Stimulated activated CD4-positive, alpha-beta T cell treated with anti-CD3 and anti-CD28 coated beads, Interleukin-1b, Interleukin-23, amount 100 ng/mL, for 48 hours (primary cell): ENCODE results near the gene SOX10.

Source experiments
- DNase-seq: peaks from one replicate; pipeline ENCODE4 v3.0.0-alpha.2; 2020

SOX10 gene

GRCh38 chr22:37929390-37929789 lies 55.0 kb downstream of the SOX10 start:
- DNase-seq, result no peak

GRCh38 chr22:37927637-37927936 lies 56.8 kb downstream of the SOX10 start:
- no peak for DNase-seq

GRCh38 chr22:37926771-37927636 lies 57.4 kb downstream of the SOX10 start:
- DNase-seq, result no peak

- no peak for DNase-seq
Observed at GRCh38 chr22:37926358-37926757, 58.0 kb downstream of the SOX10 start.

DNA sequence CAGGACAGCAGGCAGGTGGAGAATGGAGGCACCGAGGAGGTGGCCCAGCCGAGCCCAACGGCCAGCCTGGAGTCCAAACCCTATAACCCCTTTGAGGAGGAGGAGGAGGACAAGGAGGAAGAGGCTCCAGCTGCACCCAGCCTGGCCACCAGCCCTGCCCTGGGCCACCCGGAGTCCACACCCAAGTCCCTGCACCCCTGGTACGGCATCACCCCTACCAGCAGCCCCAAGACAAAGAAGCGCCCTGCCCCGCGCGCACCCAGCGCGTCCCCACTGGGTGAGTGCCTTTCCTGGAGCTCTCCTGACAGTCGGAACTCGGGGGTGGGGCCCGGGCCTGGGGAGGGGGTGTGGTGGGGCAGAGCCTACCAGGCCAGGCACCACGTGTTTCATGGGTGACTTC lies 58.6 kb downstream of the SOX10 start:
- no peak for DNase-seq

GRCh38 chr22:37925330-37925729 lies 59.0 kb downstream of the SOX10 start:
- no peak for DNase-seq

GRCh38 chr22:37924386-37925065 lies 59.8 kb downstream of the SOX10 start:
- no peak for DNase-seq

DNA sequence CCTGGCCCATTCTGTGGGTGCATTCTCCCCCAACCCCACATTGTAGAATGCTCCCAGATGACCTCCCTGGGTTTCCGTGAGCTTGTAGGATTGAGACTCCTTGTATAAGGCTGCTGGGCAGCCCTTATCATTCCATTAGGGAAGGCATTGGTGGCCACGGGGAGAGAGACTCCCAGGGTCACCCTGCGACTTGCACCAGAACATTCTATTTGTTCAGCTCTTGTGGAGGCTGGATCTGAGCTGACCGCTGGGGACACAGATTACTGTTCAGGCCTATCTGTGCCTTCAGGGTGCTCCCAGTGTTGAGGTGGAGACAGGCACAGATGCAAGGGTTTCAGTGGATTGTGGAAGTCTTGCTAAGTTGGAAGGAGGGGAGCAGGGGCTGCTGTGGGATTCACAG lies 60.4 kb downstream of the SOX10 start:
- no peak for DNase-seq
